Esophagus (tissue), 2 donors: ENCODE data around the gene SERPINA3. TPM values are rescaled to one million over a fixed set of nuclear protein-coding genes. Genes with fewer than 3 reads are reported as not detected.

Experiments
- H3K27ac ChIP-seq, 2 donors: one replicate each; pipeline ENCODE4 v1.5.1; 2013; ENCODE audit warnings: low read depth in 2 of 2, mild to moderate bottlenecking in 2 of 2, inconsistent platforms in 1 of 2, low read length in 1 of 2, moderate library complexity in 1 of 2
- H3K27me3 ChIP-seq, 2 donors: one replicate each; pipeline ENCODE4 v1.6.1; 2013; ENCODE audit warnings: low read length in 2 of 2, control low read depth in 1 of 2, mild to moderate bottlenecking in 1 of 2; ENCODE audit not compliant: insufficient read depth in 2 of 2, control insufficient read depth in 1 of 2
- H3K36me3 ChIP-seq, 2 donors: one replicate each; pipeline ENCODE4 v1.6.1; 2013; ENCODE audit warnings: low read length in 1 of 2; ENCODE audit not compliant: control insufficient read depth in 2 of 2, insufficient read depth in 2 of 2
- H3K4me1 ChIP-seq, 2 donors: one replicate each; pipeline ENCODE4 v1.6.1; 2013; ENCODE audit warnings: low read length in 1 of 2; ENCODE audit not compliant: control insufficient read depth in 2 of 2, insufficient read depth in 2 of 2
- H3K4me3 ChIP-seq, 2 donors: one replicate each; pipeline ENCODE4 v1.5.1; 2013; ENCODE audit warnings: low read length in 2 of 2, mild to moderate bottlenecking in 2 of 2, low read depth in 1 of 2, moderate library complexity in 1 of 2
- H3K9me3 ChIP-seq, 2 donors: one replicate each; pipeline ENCODE4 v1.6.1; 2013; ENCODE audit warnings: mild to moderate bottlenecking in 2 of 2, low read depth in 1 of 2, low read length in 1 of 2, moderate library complexity in 1 of 2; ENCODE audit not compliant: control insufficient read depth in 2 of 2, insufficient read depth in 1 of 2
- WGBS, 2 donors: extraction: QIAGEN DNeasy Blood & Tissue Kit; methylation state at CpG; one replicate each; pipeline ENCODE4 v1.1.7; 2013; 5-methylcytosine and 5-hydroxymethylcytosine counted together
- polyA plus RNA-seq, 2 donors: library from polyadenylated mRNA; stranded (reverse); fragments of 200-250 nt; gene quantifications; one replicate each; pipeline ENCODE4 v1.2.3, GENCODE V29; 2013
- donor health status: healthy with polysubstance abuse.
- donor health status: Bipolar disorder and iron deficiency.

Gene SERPINA3
- polyA plus RNA-seq, 2 donors, result 8.9 to 30.5 TPM

DNA sequence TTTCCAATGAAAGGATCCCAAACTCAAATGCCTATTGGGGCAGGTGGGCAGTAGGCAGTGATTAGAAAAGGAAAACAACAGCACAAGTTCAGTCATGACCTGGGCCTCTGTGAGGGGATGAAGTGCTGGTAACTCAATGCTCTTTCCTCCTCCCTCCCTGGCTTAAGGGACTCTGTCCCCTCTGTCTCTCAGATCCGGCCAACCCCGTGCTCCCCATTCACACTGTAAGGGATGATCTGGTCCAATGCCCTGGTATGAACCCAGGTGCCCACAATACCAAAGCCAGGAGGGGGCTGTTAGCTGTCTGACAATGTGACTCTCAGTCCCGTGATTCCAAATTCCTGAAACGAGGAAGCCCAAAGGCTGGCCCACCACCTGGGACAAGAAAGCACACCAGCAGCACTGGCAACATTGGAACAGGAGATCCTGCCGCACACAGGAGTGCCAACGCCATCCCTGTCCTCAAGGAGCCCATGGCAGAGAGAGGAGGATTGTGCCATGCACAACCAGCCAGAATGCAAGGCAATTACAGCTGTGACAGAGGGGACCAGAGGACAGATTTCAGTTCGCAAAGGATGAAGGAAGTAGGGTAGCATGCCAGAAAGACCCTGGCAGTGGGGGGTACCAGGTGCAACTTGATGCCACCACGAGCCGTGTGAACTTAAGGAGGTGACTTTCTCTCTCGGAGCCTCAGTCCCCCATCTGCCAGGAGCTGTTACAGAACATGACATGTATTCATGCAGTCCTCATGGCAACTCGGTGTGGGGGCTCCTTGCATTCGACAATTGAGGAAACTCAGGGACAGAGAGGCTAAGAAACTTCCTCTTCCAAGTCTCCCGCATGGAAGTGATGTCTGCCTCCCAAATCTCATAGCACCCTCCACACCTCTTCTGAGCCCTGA is 37.6 kb downstream of the SERPINA3 start:
- H3K27me3 ChIP-seq, result no peaks in the 10 kb centered on the region
- no peak overlapping the region for H3K27ac ChIP-seq
- no peaks in the 10 kb centered on the region for H3K36me3 ChIP-seq
- H3K4me3 ChIP-seq, result no peak overlapping the region
- peaks cover 0 to 12% of the 10 kb centered on the region in 2 donors for H3K9me3 ChIP-seq
- no peaks in the 10 kb centered on the region for H3K4me1 ChIP-seq
- 85 to 89% methylated on average over 13 of the region's 13 CpGs for WGBS, 2 donors

DNA sequence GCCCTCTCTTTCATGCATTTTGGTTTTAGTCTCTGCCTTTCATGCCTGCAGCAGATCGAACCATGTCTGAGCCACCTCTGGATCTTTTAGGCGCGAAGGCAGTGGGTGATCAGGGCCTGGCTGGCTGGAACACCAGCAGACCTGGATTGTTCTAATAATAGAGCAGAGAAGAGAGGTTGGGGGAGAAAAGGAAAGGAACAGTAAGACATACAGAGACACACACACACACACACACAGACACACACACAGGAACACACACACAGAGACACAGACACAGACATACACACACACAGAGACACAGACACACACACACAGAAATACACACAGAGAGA is 38.2 kb downstream of the SERPINA3 start:
- H3K9me3 ChIP-seq, result peaks cover 0 to 12% of the 10 kb centered on the region in 2 donors
- no peak overlapping the region for H3K27ac ChIP-seq
- 89 to 92% methylated on average over 3 of the region's 3 CpGs for WGBS, 2 donors
- no peaks in the 10 kb centered on the region for H3K4me1 ChIP-seq
- no peaks in the 10 kb centered on the region for H3K27me3 ChIP-seq
- H3K36me3 ChIP-seq, result no peaks in the 10 kb centered on the region
- no peak overlapping the region for H3K4me3 ChIP-seq

DNA sequence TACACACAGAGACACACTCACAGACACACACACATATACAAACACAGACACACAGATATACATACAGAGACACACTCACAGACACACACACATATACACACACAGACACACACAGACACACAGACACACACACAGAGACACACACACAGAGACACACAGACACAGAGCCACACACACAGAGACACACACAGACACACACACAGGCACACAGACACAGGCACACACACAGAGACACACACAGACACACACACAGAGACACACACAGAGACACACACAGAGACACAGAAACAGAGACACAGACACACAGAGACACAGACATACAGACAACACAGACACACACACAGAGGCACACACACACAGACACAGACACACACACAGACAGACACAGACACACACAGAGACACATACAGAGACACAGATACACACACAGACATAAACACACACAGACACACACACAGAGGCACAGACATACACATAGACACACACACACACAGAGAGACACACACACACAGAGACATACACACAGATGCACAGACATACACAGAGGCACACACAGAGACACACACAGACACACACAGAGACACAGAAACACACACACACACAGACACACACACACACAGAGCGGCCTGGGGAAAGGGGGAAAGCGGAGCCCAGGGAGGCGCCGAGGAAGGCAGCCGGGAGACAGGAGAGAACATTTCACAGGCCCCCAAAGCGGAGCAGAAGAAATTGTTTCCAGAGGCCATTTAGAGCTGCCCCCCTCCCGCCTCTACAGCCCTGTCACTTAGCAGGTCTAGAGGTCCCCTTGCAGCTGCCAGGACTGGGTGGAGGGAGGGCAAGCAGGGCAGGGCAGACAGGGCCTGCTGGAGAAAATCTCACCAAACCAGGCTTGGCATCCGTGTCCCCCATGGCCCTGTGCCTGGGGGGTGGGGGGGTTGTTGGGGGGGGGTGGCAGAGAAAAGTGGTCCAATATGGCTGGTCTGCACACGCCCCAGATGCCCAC is 38.9 kb downstream of the SERPINA3 start:
- Histone ChIP-seq H3K4me1 (no peaks in the 10 kb centered on the region), H3K27me3 (no peaks in the 10 kb centered on the region), H3K36me3 (no peaks in the 10 kb centered on the region), H3K4me3 (no peak overlapping the region), H3K27ac (no peak overlapping the region), H3K9me3 (peaks cover 0 to 12% of the 10 kb centered on the region in 2 donors)
- WGBS, 2 donors, result 71 to 75% methylated on average over 9 of the region's 9 CpGs

DNA sequence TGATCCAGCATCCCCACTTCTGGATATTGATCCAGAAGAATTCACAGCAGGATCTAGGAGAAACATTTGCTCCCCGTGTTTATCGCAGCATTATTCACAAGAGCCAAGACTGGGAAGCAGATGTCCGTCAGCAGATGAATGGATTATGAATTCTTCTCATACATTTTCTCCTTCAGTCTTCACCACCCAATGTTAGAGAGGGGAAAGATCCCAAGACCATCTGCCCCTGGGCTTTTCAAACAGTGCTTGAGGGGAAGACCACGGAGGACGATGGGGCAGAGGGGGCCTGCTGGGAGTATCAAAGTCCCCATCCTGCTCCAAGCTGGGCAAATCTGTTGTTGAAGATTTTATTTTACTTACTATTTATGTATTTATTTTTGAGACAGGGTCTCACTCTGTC is 41.1 kb downstream of the SERPINA3 start:
- WGBS, 2 donors, result 86% methylated on average over 5 of the region's 5 CpGs
- H3K27me3 ChIP-seq, result no peaks in the 10 kb centered on the region
- H3K9me3 ChIP-seq, result peaks cover 0 to 7% of the 10 kb centered on the region in 2 donors
- H3K36me3 ChIP-seq, result no peaks in the 10 kb centered on the region
- H3K27ac ChIP-seq, result no peak overlapping the region
- H3K4me1 ChIP-seq, result no peaks in the 10 kb centered on the region
- no peak overlapping the region for H3K4me3 ChIP-seq

DNA sequence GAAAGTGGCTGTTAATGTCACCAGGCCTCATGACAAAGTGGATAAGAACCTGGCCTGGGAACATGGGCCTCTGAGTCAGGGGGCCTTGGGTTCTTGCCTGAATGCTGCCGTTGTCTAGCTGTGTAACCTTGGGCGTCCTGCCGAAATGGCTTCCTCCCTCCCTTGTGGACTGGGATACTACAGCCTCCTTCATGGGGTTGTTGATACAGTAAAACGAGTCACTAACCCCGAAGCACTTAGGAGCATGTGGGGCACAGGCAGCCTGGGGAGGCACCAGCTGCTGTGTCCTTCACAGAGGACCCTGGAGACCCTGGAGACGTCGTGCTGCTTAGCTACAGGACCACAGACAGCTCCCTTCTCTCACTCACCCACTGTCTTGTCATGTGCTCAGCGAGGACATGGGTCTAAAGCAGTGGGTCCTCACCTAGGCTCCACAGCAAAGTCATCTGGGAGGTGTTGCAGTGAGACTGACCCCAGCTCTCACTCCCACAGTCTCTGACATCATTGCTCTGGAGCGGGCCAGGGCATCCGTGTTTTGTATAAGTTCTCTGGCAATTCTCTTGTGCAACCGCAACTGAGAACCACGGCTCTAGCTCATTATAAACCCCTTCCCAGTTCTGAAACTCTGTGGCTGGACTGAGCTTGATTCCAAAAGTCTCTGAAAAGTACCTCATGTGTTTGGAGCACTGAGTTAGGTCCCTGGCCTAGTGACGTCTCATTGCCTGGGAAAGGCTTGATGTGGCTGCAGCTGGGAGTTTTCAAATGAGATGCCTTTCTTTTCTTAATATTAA is 42.1 kb downstream of the SERPINA3 start:
- no peak overlapping the region for H3K4me3 ChIP-seq
- no peaks in the 10 kb centered on the region for H3K4me1 ChIP-seq
- H3K27ac ChIP-seq, result no peak overlapping the region
- H3K27me3 ChIP-seq, result no peaks in the 10 kb centered on the region
- no peaks in the 10 kb centered on the region for H3K9me3 ChIP-seq
- WGBS, 2 donors, result 63 to 65% methylated on average over 13 of the region's 13 CpGs
- H3K36me3 ChIP-seq, result no peaks in the 10 kb centered on the region

DNA sequence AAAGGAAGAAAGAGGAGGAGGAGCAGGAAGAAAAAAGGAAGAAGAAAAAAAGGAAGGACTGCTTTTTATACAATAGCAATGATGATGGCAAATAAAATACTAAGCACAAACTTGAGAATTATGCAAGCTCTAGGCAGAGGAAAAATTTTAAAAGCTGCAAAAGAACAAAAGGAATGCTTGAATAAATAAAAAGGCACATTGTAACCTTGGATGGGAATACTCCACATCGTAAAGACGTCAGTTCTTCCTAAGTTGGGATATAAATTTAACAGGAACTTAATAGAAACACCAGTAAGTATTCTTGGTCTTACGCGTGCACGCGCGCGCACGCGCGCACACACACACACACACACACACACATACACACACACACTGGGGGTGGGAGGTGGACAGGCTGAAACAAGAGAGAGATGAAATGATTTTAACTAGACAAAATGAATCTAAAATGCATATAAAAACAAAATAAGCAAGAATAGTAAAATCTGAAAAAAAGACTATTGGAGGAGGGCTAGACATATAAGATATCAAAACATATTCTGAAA is 43.0 kb downstream of the SERPINA3 start:
- Histone ChIP-seq H3K4me3 (no peak overlapping the region), H3K27ac (no peak overlapping the region), H3K9me3 (no peaks in the 10 kb centered on the region), H3K27me3 (no peaks in the 10 kb centered on the region), H3K4me1 (no peaks in the 10 kb centered on the region), H3K36me3 (no peaks in the 10 kb centered on the region)
- 63 to 83% methylated on average over 11 of the region's 11 CpGs for WGBS, 2 donors

DNA sequence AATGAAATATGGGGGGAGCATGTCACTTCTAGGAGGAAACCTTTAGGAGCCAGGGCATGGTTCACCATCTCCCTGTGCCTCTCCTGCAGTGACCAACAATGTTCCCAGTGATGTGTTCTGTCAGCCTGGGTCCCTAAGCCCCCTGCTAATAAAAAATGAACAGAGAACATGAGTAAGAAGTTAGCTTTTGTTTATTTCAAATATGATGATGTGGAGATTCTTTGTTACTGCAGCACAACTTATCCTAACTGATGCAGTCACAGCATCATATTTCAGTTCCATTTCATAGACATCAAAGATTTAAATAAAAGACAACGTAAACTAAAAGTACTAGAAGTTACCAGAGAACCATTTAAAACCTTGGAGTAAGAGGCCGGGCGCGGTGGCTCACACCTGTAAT is 43.9 kb downstream of the SERPINA3 start:
- Histone ChIP-seq H3K4me3 (no peak overlapping the region), H3K27me3 (no peaks in the 10 kb centered on the region), H3K9me3 (no peaks in the 10 kb centered on the region), H3K27ac (no peak overlapping the region), H3K4me1 (no peaks in the 10 kb centered on the region), H3K36me3 (no peaks in the 10 kb centered on the region)
- 93 to 97% methylated on average over 4 of the region's 4 CpGs for WGBS, 2 donors

DNA sequence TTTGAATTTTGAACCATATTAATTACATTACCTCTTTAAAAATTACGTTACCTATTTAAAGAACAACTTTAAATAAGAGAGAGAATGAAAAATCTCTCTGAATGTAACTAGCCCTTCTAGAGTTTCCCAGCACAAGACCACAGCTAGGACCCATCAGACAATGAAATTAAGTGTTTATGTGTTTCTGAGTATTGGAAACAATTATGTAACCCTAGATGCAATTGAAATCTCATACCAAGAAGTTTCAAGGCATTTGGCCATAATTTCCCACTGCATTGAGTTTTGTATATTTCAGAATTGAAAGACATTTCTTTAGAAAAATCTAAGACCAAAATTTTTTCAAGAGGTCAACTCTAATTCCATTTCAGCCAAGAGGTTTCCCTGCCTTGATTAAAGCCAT is 47.1 kb downstream of the SERPINA3 start:
- no peaks in the 10 kb centered on the region for H3K27me3 ChIP-seq
- no peak overlapping the region for H3K4me3 ChIP-seq
- H3K4me1 ChIP-seq, result no peaks in the 10 kb centered on the region
- H3K36me3 ChIP-seq, result no peaks in the 10 kb centered on the region
- no peaks in the 10 kb centered on the region for H3K9me3 ChIP-seq
- 79 to 92% methylated on average over 1 of the region's 1 CpG for WGBS, 2 donors
- no peak overlapping the region for H3K27ac ChIP-seq

DNA sequence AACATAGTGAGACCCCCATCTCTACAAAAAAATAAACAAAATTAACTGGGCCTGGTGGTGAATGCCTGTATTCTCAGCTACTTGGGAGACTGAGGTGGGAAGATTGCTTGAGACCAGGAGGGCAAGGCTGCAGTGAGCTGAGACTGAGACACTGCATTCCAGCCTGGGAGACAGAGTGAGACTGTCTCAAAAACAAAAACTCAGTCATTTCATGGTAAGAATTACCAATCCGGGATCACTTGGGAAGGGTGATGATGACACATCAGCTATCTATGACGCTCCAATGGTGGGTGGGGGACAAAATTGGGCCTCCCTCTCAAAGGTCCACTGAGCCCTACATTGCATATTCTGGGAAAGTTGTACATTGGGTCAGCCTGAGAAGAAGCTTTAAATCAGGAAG is 47.7 kb downstream of the SERPINA3 start:
- WGBS, 2 donors, result 55 to 63% methylated on average over 2 of the region's 2 CpGs
- H3K27ac ChIP-seq, result no peak overlapping the region
- H3K4me3 ChIP-seq, result no peak overlapping the region

More for the DNA sequence above, 47.7 kb downstream of the SERPINA3 start:
- H3K36me3 ChIP-seq, result no peaks in the 10 kb centered on the region
- H3K27me3 ChIP-seq, result no peaks in the 10 kb centered on the region
- no peaks in the 10 kb centered on the region for H3K4me1 ChIP-seq
- no peaks in the 10 kb centered on the region for H3K9me3 ChIP-seq
